Epithelial cell of prostate (primary cell): ENCODE measurements around the gene SORCS2.

Experiments
- DNase-seq: peaks from one replicate; pipeline ENCODE4 v3.0.0-alpha.2; 2011; ENCODE audit warnings: low read depth, low spot score
- H3K27ac ChIP-seq: fragments of 450-650 bp; 2 replicates; pipeline ENCODE4 v1.5.1; 2017; ENCODE audit warnings: mild to moderate bottlenecking

The SORCS2 gene

GRCh38 chr4:7311205-7311604 lies 118.9 kb downstream of the SORCS2 start:
- DNase-seq, result no peak
- H3K27ac ChIP-seq, result no peak overlapping the region

- DNase-seq, result no peak
- H3K27ac ChIP-seq, result no peak overlapping the region
These were observed 120.4 kb downstream of the SORCS2 start for GRCh38 chr4:7312691-7313090.

DNA sequence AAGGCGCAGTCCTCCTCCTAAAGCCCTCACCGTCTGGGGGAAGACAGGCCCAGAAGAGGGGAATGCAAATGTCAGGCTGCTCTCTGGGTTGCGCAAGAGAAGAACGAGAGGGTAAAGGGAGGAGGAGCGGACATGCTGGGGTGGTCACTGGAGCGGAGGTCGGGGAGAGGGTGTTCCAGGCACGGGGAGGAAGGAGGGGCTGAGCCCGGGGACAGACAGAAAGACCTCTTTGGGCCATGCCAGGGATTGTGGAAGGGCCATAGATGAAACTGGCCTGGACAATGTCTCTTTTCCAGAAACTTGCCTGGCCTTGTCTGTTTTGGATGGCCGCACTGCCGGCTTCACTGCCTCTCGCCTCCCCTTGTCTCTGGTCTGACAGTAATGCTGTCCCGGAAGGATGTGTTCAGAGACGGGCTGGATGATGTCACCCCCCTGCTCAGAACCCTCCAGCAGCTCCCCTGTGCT lies 121.0 kb downstream of the SORCS2 start:
- DNase-seq, result no peak
- no peak overlapping the region for H3K27ac ChIP-seq

- H3K27ac ChIP-seq, result no peak overlapping the region
- DNase-seq, result no peak
These were observed 121.7 kb downstream of the SORCS2 start for GRCh38 chr4:7313991-7314390.

GRCh38 chr4:7315286-7315685 lies 122.9 kb downstream of the SORCS2 start:
- DNase-seq, result no peak
- no peak overlapping the region for H3K27ac ChIP-seq

DNA sequence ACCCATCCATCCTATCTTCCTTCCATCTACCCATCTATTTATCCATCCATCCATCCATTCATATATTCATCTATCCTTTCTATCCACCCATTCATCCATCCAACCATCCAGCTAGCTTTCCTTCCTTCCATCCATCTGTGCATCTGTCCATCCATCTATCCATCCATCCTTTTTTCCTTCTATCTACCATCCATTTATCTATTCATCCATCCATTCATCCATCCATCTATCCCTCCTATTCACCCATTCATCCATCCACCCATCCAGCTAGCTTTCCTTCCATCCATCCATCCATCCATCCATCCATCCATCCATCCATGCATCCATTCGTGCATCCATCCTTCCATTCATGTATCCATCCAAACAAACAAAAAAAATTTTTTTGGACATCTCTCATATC lies 123.6 kb downstream of the SORCS2 start:
- DNase-seq, result no peak
- no peak overlapping the region for H3K27ac ChIP-seq

DNA sequence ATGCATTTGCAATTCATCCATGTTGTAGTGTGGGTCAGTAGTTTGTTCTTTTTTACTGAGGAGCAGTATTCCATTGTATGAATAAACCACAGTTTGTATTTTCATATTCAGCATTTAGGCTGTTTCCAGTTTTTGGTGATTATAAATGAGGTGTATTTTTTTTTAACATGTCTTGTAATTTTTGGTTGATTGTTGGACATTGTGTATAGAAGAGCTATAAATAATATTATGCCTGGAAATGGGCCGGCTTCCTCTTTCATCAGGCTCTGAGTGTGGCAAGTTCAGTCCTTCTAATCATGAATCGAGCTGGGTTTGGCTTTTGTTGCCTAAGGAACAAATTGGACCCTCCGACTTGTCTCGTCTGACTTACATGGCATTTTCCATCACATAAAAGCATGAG lies 126.7 kb downstream of the SORCS2 start:
- DNase-seq, result no peak
- H3K27ac ChIP-seq, result no peak overlapping the region

DNA sequence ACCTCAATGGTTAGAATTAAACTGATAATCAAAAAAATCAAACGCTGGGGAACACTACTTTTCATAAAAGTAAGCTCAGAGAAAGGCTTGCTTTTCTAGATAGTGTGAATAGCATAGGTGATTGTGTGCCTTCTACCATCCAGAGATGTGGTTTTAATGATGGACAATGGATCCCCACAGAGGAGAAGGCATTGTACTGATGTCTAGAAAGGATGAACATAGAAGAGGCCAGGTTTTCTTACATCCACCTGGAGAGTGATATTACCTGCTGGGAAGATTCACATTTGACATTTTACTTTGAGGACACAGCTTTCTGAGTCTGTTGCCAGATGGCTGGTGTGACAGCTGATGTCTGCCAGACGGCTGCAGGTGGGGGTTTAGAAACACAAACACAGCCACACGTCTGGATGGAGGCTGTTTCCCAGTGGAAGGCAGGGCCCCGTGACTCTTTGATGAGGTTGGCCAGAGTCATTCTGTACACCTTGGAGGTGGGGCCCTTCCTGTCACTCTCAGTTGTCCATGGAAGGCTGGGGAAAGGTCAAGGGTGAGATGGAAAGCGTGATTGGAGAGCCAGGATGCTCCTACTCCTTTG lies 128.0 kb downstream of the SORCS2 start:
- H3K27ac ChIP-seq, result no peak overlapping the region
- no peak for DNase-seq

DNA sequence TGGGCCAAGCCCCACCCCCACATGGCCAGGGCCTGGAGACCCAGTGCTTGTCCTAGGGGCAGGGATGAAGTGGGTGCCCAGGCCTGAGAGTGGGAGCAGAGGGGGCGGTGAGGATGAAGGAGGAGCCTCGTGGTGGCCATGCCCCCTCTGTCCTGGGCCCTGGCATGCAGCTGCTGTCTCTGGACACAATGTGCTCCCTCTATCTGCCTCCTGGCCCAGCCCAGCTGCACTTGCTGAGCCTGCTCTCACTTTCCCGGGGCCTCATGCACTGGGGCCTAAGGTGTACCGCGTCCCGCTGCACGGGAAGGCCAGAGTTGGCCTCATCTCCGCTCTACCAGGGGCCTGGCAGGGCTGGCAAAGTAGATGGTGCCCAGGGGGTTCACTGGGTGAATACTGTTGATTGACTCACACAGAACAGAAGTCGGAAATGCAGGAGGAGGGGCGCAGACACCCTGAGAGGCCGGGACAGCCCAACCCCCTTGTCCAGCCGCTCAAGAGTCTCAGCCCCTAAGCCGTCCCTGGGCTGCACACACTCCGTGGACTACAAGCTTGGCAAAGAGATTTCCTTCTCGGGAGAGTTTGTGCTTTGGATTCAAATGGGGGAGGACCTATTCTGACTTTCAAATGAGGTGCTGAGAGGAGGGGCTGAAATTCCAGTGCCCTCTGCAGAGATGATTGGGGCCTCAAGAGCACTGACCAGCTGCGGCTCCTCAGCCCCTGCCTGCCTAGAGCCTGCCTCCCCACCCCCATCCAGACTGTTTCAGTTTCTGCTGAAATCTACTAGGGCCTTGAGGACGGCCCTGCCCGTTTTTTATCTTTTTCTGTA lies 130.0 kb downstream of the SORCS2 start:
- no peak overlapping the region for H3K27ac ChIP-seq
- no peak for DNase-seq

GRCh38 chr4:7323461-7323871 lies 131.1 kb downstream of the SORCS2 start:
- DNase-seq, result no peak
- no peak overlapping the region for H3K27ac ChIP-seq

DNA sequence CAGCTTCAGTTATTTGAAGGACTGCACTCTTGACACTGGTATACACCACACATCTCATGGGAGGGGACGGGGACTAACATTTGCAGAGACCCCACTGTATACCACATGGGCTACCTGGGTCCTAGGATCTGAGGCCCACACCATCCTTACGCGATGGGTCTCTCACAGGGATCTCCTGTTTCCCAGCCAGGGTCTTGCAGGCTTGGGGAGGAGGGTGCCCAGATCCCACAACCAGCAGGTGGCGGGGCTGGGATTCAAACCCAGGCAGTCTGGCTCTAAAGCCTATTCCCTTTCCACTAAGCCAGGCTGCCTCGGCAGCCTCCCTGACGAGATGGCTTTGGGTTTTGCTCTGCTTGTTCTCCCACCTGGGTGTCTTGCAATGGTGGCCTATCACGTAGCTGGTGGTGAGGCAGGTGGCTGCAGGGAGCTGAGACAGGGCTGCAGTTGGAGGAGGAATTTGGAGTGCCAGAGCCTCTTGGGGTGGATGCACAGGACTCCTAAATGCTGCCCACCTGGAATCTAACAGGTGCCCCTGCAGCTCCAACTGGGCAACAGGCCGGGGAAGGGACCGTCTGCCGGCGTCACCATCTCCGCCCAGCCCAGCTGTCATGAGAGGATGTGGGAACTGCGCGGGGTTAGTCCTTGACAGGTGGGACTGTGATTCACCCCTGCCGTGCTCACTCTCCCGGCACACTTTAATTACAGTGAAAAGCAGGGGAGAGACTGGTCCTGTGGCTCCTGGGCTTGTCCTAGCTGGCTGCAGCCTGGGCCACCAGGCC lies 131.7 kb downstream of the SORCS2 start:
- H3K27ac ChIP-seq, result no peak overlapping the region

GRCh38 chr4:7324651-7325121 lies 132.3 kb downstream of the SORCS2 start:
- H3K27ac ChIP-seq, result no peak overlapping the region
- DNase-seq, result no peak

More for the DNA sequence above, 131.7 kb downstream of the SORCS2 start:
- DNase-seq, result no peak

GRCh38 chr4:7325541-7325940 lies 133.2 kb downstream of the SORCS2 start:
- no peak for DNase-seq
- no peak overlapping the region for H3K27ac ChIP-seq

DNA sequence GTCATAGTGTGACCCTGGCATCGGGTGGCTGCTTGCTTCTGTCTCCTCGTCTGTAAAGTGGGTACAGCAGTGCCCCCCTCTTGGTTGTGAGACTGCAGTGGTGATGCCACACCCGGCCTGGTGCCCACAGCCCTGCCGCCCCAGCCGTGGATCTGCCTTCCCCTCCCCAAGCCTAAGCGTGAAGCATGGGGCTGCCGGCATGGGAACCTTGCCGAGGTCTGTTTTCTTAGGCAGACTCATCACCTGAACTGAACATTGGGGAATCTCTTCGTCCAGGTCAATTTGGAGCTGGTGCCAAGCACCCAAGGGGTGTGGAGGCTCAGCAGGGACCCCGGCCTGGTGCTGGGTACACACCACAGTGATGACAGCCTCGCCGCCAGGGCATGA lies 134.0 kb downstream of the SORCS2 start:
- DNase-seq, result no peak
- H3K27ac ChIP-seq, result no peak overlapping the region

DNA sequence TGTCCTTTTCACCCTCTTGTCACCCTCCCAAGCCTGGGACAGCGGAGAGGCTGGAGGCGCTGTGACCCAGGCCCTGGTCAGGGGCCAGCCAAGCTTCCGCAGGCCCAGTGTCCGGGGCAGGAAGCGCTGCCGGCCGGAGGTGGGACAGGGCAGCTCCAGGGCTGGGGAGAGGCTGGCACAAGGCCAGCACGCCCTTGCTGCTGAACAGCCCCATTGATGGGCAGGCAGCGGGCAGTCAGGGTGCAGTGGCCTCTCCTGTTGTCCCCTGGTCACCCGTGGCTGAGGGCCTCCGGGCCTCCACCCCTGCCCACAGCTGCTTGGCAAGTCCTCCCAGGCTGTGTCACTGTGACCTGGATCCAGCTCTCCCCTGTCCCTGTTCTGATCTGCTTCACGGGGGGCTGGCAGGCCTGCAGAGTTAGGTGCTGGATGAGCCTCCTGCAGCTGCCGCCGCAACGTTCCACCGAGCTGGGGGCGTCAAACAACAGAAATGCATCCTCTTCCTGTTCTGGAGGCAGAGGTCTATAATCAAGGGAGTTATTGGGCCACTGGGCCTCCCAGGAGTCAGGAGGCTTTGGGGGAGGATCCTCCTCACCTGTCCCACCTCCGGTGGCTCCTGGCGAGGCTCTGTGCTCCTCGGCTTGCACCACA lies 134.5 kb downstream of the SORCS2 start:
- DNase-seq, result no peak

DNA sequence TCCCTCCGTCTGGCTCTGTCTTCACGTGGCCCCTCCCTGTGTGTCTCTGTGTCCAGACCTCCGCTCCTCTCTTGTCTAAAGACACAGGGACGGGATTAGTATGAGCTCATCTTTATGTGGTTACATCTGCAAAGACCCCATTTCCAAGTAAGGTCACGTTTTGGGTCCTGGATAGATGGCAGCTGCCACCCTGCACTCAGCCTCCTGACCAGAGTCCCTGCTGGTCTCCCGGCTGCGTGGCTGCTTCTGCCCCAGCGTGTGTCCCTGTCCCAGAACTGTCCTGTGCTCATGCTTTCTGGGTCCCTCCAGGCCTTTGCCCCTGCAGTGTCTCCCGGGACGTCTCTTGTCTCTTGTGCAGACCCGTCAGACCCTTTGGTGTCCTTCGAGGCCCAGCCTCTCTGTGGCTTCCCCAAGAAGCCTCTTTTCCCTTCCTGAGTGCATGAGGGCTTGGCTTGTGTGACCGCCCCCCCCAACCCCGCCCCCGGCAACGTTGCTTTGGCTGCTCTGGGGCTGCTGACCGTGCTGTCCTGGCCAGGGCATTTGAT lies 135.1 kb downstream of the SORCS2 start:
- no peak overlapping the region for H3K27ac ChIP-seq
- DNase-seq, result no peak

More for the DNA sequence above, 134.5 kb downstream of the SORCS2 start:
- H3K27ac ChIP-seq, result no peak overlapping the region

DNA sequence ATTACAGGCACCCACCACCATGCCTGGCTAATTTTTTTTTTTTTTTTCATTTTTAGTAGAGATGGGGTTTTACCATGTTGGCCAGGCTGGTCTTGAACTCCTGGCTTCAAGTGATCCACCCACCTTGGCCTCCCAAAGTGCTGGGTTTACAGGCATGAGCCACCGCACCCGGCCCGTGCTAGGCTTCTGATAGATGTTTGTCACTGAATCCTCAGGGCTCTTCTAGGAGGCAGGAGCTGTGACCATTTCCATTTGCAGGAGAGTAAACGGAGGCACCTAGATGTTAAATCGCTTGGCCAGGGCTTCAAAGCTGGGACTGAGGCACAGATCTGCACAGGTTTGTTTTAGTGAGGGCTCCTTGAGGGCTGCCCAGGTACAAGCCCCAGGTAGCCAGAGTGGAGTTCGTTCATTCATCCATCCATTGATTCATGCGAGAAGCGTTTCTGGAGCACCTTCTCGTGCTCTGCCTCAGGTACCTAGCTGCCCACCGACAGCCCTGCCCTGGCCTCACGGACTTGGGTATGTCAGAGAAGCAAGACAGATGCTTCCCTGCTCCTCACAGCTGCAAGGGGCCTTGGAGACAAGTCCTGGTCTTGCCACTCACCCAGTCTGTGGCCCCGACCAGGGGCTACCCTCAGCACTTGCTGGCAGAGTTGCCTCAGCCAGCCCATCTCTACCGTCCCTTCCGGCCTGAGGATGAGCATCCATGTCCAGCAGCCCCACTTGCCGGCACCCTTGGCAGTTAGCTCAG lies 136.0 kb downstream of the SORCS2 start:
- H3K27ac ChIP-seq, result no peak overlapping the region
- DNase-seq, result no peak

- no peak for DNase-seq
- no peak overlapping the region for H3K27ac ChIP-seq
These were observed 136.7 kb downstream of the SORCS2 start for GRCh38 chr4:7328913-7329638.
